Large intestine (tissue), 3 donors: ENCODE measurements around the gene ORM2. TPM values are rescaled to one million over a fixed set of nuclear protein-coding genes. Genes with fewer than 3 reads are reported as not detected.
A peak's percentile ranks its signal among the peaks of the same experiment; 100 is the strongest.

Experiments
- DNase-seq, 2 donors: peaks; one replicate each; pipeline versions ENCODE4 v3.0.0 to v3.0.0-alpha.2; 2013
- H3K27ac ChIP-seq: one replicate; pipeline ENCODE4 v1.5.1; 2013; ENCODE audit warnings: low read length
- H3K27me3 ChIP-seq: 2 replicates; pipeline ENCODE4 v1.6.1; 2013; ENCODE audit warnings: low read length; ENCODE audit not compliant: control insufficient read depth, insufficient read depth
- H3K36me3 ChIP-seq: 2 replicates; pipeline ENCODE4 v1.6.1; 2013; ENCODE audit warnings: low read length; ENCODE audit not compliant: control insufficient read depth, insufficient read depth
- H3K4me1 ChIP-seq: one replicate; pipeline ENCODE4 v1.6.1; 2013; ENCODE audit warnings: low read length; ENCODE audit not compliant: control insufficient read depth, insufficient read depth
- H3K4me3 ChIP-seq: one replicate; pipeline ENCODE4 v1.5.1; 2013; ENCODE audit warnings: low read length
- H3K9me3 ChIP-seq: one replicate; pipeline ENCODE4 v1.6.1; 2013; ENCODE audit warnings: mild to moderate bottlenecking, low read depth, low read length, moderate library complexity; ENCODE audit not compliant: control insufficient read depth
- WGBS: methylation state at CpG from one replicate; pipeline ENCODE4 v1.1.5; 2013; ENCODE audit warnings: low lambda C conversion rate; ENCODE audit not compliant: insufficient coverage; 5-methylcytosine and 5-hydroxymethylcytosine counted together
- polyA plus RNA-seq: library from polyadenylated mRNA; unstranded; fragments of 120-200 nt; gene quantifications from one replicate; pipeline ENCODE4 v1.2.1, GENCODE V29; 2013

The ORM2 gene
- polyA plus RNA-seq, 1 donor, result not detected

DNA sequence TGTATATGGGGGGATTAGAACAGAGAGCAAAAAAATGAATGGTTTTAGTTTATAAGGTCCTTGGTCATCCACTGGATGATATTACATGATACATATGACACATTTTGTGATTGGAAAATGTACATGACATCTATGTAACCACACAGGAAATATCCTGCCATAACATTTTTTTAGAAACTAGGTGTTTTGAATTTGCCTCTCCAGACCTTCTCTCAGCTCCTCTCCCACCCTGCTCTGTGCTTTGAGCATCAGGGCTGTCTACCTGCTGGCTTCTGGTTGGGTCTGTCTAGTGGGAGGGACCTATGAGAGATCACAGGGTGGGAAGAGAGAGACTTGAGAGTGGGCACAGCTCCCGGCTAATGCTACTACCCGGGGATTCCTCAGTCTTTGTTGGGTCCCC is 33.8 kb downstream of the ORM2 start:
- Histone ChIP-seq H3K9me3 (peaks cover 3% of the 10 kb centered on the region), H3K4me3 (no peak overlapping the region), H3K4me1 (no peaks in the 10 kb centered on the region), H3K27ac (no peak overlapping the region), H3K36me3 (peaks cover 73% of the 10 kb centered on the region), H3K27me3 (no peaks in the 10 kb centered on the region)
- DNase-seq, result no peak
- no CpG with 5 or more reads among the region's 2 CpGs for WGBS

DNA sequence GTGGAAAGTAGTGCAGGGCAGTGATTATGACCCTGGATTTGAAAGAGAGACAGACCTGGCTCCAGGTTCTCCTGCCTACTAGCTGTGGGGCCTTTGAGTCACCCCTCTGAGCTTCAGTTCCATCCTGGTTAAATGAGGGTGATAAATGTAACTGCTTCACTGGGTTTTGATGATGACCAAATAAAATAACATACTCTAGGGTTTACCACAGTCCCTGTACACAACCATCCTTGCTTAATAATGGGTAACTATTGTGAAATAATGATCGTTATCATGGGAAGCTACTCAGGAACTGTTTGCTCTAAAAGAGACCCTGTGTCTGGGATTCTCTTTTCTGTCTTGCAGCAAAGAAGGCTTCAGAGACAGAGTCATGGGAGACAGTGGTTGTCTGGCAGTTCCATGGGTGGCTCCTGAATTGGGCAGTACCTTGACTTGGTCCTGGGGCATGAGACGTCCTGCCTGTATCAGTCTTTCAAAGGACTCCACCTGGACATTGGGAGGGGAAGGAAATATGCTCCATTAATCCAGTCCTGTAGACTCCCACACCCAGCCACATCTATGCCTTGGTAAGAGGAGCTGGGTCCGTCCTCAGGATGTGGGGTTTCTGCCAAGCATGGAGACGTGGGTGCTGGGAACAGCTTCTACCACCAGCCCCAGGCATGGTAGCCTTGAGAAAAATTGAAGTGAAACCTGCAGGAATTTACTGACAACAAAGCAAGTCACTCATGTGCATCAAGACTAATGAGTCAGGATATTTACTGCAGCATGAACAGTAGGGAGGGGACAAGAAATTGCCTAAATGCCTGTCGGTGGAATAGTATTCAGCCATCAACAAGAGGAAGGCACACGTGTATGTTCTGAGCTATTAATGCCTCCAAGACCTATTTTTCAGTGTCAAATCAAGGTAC is 34.7 kb downstream of the ORM2 start:
- DNase-seq, result no peak
- Histone ChIP-seq H3K27me3 (no peaks in the 10 kb centered on the region), H3K4me3 (no peak overlapping the region), H3K9me3 (peaks cover 3% of the 10 kb centered on the region), H3K36me3 (peaks cover 70% of the 10 kb centered on the region), H3K27ac (no peak overlapping the region), H3K4me1 (no peaks in the 10 kb centered on the region)
- WGBS, result no CpG with 5 or more reads among the region's 6 CpGs

DNA sequence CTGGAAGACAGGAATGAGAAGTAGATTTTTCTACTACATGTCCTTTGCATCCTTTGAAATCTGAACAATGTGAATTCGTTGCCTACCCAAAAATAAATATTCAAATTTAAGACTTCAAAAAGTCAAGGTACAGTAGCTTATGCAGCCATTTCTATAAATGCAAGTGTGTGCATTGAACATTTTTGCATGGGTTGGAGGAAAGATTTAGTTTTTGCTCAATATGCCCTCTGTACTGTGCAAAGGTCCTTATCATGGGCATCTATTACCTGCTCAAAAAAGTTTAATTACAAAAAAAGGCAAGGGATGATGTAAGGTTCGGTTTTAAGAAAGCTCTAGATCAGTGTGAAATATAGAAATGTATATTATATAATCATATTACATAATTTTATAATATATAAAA is 35.5 kb downstream of the ORM2 start:
- no peaks in the 10 kb centered on the region for H3K4me1 ChIP-seq
- 100% methylated on average over 2 of the region's 2 CpGs for WGBS
- DNase-seq, result no peak
- H3K27ac ChIP-seq, result no peak overlapping the region
- H3K9me3 ChIP-seq, result peaks cover 3% of the 10 kb centered on the region
- H3K4me3 ChIP-seq, result no peak overlapping the region
- no peaks in the 10 kb centered on the region for H3K27me3 ChIP-seq
- peaks cover 62% of the 10 kb centered on the region for H3K36me3 ChIP-seq

DNA sequence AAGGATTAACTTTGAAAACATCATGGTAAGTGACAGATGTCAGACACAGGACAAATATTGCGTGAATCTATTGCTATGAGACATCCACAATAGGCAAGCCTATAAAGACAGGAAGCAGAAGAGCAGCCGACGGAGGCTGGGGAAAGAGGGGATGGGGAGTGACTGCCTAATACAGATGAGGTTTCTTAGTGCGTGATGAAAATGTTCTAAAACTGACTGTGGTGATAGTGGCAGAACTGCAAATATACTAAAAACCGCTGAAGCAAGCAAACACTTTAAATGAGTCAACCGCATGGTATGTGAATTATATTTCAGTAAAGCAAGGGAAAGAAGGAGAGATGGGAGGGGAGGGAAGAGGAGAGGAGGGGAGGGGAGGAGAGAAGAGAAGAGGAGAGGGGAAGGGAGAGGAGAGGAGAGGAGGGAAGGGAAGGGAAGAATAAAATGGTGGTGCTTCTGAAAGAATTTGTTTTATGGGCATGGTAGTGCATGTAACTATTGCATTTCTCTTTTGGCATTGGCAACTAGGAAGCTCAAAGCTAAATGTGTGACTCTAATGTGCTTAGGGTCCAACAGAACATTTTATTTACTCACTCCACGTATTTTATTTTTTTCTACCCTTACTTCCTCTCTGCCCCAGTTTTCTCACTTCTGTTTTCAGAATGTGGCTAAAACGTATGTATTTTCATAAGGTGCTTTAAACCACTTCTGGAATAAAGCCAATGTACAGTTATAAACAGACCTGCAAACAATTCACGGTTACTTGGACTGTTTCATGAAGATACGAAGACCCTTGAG is 36.9 kb downstream of the ORM2 start:
- Histone ChIP-seq H3K27ac (no peak overlapping the region), H3K4me1 (no peaks in the 10 kb centered on the region), H3K27me3 (no peaks in the 10 kb centered on the region), H3K36me3 (peaks cover 52% of the 10 kb centered on the region), H3K9me3 (peaks cover 3% of the 10 kb centered on the region), H3K4me3 (no peak overlapping the region)
- 71% methylated on average over 8 of the region's 10 CpGs for whole genome bisulfite sequencing
- peak in 1 of 2 donors; percentile 22 for DNase-seq

DNA sequence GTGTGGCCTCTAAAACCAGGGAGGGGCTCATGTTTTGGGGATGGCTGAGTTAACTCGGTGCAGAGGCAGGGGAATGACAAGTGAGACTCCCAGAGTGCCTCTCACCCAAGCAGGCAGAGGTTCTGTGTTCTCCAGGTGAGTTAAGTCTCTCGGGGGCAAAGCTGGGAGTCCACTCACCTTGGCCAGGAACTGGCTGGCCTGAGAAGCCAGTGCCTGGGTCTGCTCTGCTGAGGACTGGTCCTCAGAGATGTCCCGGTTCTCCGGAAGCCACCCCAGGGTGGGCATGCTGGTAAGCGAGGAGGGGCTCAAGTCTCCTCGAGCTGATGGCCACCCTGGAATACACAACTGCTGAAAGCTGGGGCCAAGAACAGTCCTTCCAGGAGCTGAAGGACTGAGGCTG is 37.7 kb downstream of the ORM2 start:
- Histone ChIP-seq H3K9me3 (peaks cover 3% of the 10 kb centered on the region), H3K4me1 (no peaks in the 10 kb centered on the region), H3K36me3 (peaks cover 49% of the 10 kb centered on the region), H3K27me3 (no peaks in the 10 kb centered on the region), H3K27ac (no peak overlapping the region), H3K4me3 (no peak overlapping the region)
- no peak for DNase-seq
- WGBS, result no CpG with 5 or more reads among the region's 6 CpGs

DNA sequence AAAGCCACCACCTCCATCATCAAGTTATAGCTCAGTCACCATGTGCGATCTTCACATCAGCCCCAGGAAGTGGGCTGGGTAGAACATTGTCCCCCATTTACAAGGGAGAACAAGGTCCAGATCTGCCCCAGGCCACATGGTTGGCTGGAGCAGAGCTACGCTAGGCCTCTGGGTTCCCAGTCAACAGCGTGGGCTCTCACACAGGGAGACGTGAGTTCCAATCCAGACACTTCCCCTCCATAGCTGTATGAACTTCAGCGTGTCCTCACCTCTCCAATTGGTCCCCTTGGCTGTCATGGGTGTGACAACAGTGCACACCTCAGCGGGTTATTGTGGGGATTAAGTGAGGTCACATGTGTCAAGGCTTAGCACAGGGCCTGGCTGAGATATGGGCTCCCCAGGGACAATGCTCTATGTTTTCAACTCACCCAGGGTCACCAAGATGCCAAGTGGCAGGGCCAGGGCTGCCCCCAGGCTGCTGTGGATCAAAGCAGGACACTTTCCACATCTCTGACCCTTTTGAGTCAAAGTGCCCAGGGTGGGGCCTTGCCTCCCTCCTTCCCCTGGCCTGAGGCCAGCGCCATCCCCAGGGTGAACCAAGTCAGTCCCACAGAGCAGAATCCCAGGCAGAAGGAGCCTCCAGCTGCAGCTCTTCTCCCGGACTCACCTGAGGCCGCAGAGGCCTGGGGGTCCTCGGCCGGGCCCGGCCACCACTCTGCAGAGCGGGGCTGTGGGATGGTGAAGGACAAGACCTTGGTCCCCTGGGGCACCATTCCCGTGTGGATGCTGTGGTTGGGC is 38.3 kb downstream of the ORM2 start:
- 100% methylated on average over 1 of the region's 14 CpGs for WGBS
- Histone ChIP-seq H3K4me3 (no peak overlapping the region), H3K9me3 (peaks cover 3% of the 10 kb centered on the region), H3K27ac (no peak overlapping the region), H3K4me1 (no peaks in the 10 kb centered on the region), H3K27me3 (no peaks in the 10 kb centered on the region), H3K36me3 (peaks cover 49% of the 10 kb centered on the region)
- DNase-seq, result no peak

DNA sequence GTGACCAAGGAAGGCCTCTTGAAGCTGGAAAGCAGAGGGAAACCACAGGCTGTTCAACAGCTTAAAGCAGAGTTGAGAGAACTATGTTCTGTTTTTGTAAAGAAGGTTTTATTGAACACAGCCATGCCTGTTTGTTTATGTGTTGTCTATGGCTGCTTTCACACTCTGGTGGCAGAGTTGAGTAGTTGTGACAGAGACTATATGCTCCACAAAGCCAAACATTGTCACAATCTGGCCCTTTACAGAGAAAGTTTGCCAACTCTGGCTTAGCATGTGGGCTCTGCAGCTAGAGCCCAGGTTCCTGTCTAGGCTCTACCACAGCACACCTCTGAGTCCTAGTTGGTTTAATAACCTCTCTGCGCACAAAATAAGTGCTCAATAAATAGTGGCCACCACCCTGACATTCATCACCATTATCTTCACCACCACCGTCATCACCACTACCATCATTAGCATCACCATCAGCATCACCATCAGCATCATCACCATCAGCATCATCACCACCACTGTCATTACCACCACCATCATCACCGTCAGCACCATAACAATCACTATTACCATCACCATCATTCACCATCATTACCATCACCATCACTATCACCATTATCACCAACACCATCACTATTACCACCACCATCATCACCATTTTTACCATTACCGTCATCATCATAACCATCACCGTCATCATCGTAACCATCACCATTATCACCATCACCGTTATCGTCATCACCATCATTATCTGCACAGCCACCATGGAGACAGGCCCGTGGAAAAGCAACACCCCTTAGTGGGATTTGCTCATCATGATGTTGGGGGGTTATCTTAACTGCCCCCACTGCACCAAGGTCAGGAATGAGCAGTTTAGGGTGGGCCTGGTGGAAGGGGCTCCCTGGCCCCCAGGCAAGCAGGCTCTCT is 39.8 kb downstream of the ORM2 start:
- Histone ChIP-seq H3K9me3 (peaks cover 3% of the 10 kb centered on the region), H3K36me3 (peaks cover 42% of the 10 kb centered on the region), H3K27me3 (no peaks in the 10 kb centered on the region), H3K27ac (no peak overlapping the region), H3K4me1 (no peaks in the 10 kb centered on the region), H3K4me3 (no peak overlapping the region)
- WGBS, result 97% methylated on average over 6 of the region's 9 CpGs
- no peak for DNase-seq

DNA sequence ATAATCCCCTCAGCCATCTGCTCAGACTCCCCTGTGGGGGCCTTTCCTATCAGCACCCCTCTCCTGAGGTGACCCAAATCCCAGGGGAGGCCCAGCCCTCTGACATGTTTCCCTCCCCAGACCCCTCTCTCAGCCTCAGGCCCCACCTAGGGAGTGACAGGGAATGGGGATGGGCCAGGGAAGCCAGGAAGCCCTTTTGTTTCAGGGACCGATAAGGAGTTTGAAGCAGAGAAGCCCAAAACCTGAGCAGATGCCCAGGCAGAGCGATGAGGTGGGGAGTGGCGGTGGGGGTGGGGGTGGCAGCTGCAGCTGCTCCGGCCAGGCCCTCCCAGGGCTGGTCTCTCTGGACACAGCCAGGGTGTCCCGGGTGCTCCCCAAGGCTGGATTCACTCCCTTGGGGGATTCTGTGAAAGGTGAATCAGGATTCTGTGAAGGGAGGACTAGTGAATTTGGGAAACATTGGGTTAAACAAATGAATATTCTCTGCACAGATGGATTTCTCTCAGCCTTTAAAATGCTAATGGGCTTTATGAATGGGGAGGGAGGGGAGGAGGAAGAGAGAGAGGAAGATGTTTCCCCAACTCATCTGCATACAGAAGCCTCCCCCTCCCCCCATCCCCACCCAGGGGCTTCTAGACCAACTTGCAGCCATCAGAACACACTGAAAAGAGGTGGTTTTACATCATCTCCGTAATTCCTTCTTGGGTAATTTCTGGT is 40.7 kb downstream of the ORM2 start:
- DNase-seq, result no peak
- no CpG with 5 or more reads among the region's 6 CpGs for WGBS
- no peak overlapping the region for H3K4me3 ChIP-seq
- peaks cover 42% of the 10 kb centered on the region for H3K36me3 ChIP-seq
- no peaks in the 10 kb centered on the region for H3K4me1 ChIP-seq
- H3K27me3 ChIP-seq, result no peaks in the 10 kb centered on the region
- peaks cover 3% of the 10 kb centered on the region for H3K9me3 ChIP-seq
- no peak overlapping the region for H3K27ac ChIP-seq

DNA sequence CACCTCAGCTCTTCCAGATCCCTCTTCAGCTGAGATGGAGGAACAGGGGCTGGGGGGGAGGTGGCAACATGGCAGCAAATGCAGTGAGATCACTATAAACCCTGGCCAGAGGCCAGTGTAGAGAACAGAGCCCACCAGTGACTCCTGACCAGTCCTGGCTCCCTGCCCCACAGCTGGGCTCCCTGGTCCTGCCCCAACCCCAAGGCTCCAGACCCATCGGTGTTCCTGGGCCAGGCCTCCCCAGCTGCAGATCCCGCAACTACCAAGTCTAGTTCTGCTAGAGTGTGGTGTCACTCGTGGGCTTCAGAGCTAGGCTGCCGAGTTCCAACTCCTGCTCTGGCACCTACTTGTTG is 41.3 kb downstream of the ORM2 start:
- no peak overlapping the region for H3K4me3 ChIP-seq
- no peak for DNase-seq
- H3K36me3 ChIP-seq, result peaks cover 42% of the 10 kb centered on the region
- no peaks in the 10 kb centered on the region for H3K4me1 ChIP-seq
- WGBS, result no CpG with 5 or more reads among the region's 4 CpGs
- no peak overlapping the region for H3K27ac ChIP-seq
- peaks cover 3% of the 10 kb centered on the region for H3K9me3 ChIP-seq
- no peaks in the 10 kb centered on the region for H3K27me3 ChIP-seq
